ENCODE results near the gene ACAP2.
"Not testable (repeated sequence)": the region's sequence is repeated elsewhere in the genome, so short reads cannot be mapped to it uniquely, and the experiment has no call there.

ACAP2 gene

DNA sequence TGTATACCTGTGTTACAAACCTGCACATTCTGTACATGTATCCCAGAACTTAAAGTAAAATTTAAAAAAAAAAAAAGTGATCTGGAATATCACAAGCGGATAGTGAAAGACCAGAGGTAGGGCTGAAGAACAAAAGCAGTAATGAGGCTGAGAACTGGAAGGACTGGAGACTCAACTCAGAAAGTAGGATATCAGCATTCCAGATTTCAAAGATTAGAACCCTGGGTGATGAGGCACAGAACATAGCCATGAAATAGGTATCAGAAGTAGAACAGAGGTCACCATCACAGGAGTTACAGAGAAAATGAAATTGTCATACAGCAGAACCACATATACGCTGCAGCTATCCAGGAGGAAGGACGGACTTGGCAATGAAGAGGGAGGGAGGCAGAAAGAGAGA is 56.1 kb downstream of the ACAP2 start:
- DNase-seq (ENCODE audit: low read depth): no peak

DNA sequence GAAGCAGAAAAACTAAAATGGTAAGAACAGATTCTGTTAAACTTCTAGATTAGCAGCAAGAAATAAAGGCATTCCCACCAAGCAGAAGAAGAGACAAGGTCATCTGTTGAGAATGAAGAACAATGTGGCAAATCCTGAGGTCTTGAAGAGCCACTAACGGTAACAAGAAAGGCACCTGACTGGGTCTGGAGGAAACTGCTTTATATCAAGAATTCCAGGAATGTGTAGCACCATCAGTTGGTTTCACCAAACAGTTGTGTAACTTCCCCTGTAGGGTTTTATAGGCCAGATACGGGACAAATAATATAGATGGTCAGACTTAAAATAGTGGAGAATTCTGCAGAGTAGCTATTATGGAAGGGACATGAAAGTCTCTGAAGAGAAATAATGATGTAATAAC is 57.3 kb downstream of the ACAP2 start:
- DNase-seq (ENCODE audit: low read depth): no peak

DNA sequence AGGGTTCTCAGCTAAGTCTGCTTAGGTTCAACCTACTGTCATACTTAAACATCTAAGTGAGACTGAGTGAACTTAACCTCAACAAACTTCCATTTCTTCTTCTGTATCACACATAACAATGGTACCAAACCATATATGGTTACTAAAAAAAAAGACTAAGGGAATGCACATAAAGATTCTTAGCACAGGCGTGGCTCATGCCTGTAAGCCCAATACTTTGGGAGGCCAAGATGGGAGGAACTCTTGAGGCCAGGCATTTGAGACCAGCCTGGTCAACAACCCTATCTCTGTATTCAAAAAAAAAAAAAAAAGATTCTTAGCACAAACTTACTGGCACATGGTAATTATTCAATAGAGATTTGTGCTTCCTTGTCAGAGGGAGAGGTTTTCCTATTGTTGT is 57.9 kb downstream of the ACAP2 start:
- no peak for DNase-seq (ENCODE audit: low read depth)

DNA sequence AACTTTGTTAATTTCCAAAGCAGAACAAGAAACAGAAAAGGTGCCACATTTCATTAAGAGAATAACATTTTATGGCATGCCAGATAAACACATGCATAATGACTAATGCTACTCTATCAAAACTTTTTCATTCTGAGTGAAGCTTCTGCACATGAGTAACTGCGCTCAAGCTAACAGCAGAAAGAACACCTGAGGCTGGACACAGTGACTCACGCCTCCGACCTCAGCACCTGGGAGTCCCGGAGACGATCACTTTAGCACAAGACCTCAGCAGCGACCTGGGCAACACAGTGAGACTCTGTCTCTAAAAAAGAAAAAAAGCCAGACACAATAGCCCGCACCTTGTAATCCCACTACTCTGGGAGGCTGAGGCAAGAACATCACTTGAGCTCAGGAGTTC is 70.6 kb downstream of the ACAP2 start:
- no peak for DNase-seq (ENCODE audit: low read depth)

DNA sequence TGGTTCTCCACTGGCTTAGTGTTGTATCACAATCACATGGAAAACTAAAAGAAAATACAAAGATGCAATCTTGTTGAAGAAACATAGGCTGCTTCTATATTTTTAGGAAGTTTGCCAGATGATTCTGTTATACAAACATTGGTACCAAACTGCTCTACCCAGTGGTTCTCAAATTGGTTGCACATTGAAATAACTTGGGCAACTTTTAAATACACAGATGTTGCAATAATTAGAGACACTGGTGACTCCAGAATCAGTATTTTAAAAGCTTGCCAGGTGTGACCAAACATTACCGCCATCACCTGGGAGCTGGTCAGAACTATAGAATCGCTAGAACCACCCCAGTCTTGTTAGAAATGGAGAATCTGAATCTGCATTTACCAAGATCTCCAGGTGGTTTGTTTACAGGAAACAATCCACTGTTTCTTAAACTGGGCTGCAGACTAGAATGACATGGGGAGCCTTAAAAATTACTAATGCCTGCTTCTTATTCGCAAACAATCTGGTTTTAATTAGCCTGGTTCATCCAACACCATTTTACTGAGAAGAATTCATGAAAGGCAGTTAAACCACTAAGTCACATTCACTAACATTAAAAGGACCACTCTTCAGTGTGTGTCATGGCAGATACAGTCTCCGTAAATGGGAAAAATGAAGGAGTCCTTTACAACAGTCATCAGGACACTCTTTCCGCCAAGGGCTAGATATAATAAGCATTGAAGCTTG is 76.5 kb downstream of the ACAP2 start:
- DNase-seq (ENCODE audit: low read depth): no peak

DNA sequence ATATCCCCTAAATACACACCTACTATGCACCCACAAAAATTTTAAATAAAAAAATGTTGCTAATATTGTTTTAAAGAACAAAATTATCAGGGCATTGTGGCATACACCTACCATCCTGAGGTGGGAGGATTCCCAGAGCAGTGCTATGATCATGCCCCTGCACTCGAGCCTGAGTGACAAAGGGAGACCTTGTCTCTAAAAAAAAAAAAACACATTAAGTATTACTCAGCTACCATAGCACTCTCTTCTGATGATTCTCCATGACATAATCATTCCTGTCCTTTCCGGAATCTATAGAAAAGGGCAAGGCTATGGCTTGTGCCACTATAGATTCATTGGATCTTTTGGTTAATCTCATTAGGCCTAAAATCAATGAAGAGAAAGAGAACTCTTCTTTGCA is 77.4 kb downstream of the ACAP2 start:
- DNase-seq (ENCODE audit: low read depth): no peak

DNA sequence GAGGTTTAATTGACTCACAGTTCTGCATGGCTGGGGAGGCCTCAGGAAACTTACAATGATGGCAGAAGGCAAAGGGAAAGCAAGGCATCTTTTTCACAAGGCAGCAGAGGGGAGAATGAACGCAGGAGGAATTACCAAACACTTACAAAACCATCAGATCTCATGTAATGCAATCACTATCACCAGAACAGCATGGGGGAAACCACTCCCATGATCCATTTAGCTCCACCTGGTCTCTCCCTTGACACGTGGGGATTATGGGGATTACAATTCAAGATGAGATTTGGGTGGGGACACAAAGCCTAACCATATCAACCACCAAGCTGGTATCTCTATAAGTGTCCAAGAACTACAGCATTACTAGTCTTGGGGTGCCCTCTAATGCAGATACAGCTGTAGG is 85.0 kb downstream of the ACAP2 start:
- DNase-seq (ENCODE audit: low read depth): not testable (repeated sequence)

DNA sequence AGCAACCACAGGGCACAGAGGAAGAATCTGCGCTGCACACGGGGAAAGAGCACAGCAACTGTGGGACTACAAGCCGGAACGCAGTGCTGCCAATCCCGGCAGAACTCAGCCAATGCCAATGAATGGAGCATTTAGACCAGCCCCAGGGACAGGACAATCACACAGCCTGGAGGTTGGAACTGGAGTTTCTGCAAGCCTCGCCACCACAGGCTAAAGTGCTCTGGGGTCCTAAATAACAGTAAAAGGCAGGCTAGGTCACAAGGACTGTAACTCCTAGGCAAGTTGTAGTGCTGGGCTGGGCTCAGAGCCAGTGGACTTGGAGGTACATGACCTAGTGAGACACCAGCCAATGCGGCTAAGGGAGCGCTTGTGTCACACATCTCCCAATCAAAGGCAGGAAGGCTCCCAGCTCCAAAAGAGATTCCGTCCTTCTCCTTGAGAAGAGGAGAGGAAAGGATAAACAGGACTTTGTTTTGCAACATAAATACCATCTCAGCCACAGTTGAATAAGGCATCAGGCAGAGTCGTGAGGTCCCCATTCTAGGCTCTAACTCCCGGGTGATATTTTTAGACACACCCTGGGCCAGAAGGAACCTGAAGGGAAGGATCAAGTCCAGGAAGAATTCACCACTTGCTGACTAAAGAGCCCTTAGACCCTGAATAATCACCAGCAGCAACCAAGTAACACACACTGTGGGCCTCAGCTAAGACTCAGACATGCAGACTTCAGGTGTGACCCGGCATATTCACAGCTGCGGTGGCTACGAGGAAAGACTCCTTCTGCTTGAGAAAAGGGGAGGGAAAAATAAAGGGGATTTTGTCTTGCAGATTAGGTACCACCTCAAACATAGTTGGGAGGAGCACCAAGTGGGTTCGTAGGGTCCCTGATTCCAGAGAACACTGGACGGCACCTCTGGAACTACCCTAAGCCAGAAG is 86.4 kb downstream of the ACAP2 start:
- no peak for DNase-seq (ENCODE audit: low read depth)

DNA sequence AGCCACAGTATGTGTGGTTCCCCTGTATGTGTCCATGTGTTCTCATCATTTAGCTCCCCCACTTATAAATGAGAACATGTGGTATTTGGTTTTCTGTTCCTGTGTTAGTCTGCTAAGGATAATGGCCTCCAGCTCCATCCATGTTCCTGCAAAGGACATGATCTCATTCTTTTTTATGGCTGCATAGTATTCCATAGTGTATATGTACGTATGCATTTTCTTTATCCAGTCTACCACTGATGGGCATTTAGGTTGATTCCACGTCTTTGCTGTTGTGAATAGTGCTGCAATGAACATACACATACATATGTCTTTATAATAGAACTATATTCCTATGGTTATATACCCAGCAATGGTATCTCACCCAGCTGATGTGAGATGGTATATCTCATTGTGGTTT is 88.8 kb downstream of the ACAP2 start:
- not testable (repeated sequence) for DNase-seq (ENCODE audit: low read depth)

DNA sequence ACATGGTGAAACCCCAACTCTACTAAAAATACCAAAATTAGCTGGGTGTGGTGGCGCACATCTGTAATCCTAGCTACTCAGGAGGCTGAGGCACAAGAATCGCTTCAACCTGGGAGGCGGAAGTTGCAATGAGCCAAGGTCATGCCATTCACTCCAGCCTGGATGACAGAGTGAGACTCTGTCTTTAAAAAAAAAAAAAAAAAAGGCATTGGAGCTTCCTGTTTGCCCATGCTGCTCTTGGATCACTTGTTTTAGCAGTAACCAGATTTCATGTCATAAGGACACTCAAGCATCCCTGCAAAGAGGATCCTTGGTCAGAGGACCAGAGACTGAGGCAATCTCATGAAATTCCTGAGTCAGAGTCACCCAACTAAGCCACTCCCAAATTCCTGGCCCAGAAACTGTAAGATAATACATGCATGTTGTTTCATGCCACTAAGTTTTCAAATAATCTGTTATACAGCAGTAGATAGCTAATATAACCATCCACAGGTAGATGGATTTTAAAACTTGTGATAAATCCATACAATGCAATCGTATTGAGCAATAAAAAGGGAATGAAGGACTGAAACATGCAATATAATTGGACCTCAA is 89.8 kb downstream of the ACAP2 start:
- no peak for DNase-seq (ENCODE audit: low read depth)

DNA sequence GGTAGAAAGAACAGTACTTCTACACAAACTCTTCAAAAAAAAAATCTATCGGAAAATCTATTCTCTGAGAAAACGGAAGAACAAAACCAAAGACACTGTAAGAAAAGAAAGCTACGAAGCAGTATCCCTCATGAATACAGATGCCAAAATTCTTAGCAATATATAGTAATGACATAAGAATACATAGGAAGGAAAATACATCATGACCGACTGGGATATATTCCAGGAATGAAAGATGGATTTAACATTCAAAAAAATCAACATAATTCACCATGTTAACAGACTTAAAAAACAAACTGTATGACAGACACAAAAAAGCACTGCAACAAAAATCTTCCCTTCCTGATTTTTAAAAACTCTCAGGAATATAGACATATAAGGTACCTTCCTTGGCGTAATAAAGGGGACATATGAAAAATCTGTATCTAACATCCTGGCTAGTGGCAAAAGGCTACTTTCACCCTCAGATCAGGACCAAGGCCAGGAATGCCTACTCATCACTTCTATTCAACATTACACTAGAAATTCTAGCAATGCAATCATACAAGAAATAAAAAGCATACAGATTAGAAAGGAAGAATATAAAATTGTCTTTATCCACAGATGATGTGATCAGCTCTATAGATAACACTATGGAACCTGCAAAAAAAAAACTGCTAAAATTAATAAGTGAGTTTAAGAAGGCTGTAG is 94.2 kb downstream of the ACAP2 start:
- DNase-seq (ENCODE audit: low read depth): no peak

DNA sequence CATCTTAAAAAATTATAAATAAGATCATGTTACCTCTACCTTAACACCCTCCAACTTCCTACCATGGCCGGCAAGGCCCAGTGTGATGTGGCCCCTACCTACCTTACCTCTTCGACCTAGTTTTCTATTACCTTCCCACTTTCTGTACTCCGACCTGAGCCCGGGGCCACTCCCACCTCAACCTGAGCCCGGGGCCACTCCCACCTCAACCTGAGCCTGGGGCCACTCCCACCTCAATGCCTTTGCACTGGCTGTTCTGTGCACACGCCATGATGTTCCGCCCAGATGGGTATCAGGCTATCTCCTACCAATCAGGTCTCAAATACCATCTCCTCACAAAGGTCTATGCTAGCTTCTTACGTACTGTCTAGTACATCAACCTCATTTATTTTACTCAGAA is 105.1 kb downstream of the ACAP2 start:
- no peak for DNase-seq (ENCODE audit: low read depth)

DNA sequence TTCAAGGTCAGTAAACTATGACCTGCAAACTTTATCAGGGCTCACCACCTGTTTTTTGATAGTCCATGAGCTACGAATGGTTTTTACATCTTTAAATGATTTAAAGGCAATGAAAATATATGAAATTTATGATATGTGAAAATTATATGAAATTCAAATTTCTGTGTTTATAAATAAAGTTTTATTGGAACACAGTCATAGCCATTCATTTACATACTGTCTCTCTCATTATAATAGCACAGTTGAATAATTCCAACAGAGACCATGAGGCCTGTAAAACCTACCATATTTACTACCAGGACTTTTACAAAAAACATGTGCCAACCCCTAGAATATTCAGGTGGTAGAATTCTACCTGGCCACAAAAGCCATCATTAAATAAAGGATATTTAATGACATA is 107.9 kb downstream of the ACAP2 start:
- DNase-seq (ENCODE audit: low read depth): no peak

DNA sequence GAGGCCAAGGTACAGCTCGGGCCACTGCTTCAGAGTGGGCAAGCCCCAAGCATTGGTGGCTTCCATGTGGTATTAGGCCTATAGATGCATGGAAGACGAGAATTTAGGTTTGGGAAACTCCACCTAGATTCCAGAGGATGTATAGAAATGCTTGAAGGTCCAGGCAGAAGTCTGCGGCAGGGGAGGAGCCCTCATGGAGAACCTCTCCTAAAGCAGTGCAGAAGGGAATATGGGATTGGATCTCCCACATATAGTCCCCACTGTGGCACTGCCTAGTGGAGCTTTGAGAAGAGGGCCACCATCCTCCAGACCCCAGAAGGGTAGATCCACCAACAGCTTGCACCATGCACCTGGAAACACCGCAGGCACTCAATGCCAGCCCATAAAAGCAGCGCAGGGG is 123.8 kb downstream of the ACAP2 start:
- DNase-seq (ENCODE audit: low read depth): no peak

DNA sequence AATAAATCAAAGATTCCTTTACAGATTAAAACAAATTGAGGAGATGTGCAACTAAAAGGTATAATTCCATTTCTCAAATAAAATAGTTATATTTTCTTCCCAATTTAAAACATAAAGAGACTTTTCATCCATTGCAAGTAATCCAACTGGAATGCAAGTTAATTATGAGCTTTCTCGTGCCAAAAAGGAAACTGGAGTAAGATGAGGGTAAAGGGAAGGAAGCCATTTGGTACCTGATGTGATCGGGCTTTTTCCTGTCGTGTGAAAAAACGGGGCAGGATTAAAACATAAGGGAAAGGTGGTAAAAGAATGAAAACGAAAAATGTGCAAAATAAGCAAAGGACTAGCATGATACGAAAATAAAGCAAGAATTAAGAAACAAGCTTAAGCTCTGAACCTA is 130.1 kb downstream of the ACAP2 start:
- no peak for DNase-seq (ENCODE audit: low read depth)

DNA sequence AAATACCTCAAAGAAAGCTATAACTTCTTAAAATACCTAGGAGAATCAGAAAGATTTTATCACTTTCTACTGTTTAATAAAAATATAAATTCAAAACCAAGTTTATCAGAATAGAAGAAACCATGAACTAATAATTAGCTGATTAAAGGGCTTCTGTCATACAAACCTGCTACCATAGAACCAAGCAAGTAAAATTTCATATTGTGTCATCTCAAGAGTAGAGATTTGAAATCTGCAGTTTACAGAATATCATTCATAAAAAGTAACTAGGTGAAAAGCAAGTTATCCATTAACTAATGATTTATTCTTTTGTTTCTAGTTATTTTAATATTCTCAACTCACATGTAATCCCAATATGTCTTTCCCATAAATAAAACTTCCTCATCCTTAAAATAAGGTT is 135.1 kb downstream of the ACAP2 start:
- no peak for DNase-seq (ENCODE audit: low read depth)

DNA sequence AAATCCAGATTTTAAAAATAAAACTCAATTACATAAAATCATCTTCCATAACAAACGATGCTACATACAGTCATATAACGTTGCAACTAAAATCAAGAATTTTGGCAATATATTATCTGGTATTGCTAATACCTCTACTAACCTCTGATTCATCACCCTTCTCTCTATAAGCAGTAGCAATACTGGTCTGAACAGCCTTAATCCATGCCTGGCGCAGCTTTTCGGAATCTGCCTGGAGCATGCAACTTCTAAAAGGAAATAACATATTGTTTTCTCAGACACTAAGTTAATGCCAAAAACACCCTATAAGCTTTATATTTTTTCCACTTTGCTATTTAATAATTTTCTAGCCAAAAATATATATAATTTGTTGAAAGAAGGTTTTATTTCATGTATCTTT is 136.5 kb downstream of the ACAP2 start:
- DNase-seq (ENCODE audit: low read depth): no peak

DNA sequence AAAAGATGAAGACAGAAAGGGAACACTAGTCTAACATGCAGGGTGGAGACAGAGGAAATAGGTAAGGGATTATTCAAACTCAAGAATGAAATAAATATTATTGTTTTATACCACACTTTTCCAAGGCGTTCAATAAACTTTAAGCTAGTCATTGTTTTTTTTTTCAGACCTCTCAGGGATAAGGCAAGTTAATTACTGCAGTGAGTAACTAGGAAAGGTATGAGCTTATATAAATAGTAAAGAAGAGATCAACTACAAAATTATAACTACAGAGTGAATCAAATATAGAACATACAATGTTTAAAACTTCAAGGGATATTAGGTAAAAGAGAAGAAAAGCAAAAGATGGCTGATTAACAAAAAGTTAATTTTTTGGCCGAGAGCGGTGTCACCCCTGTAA is 140.4 kb downstream of the ACAP2 start:
- DNase-seq (ENCODE audit: low read depth): no peak

DNA sequence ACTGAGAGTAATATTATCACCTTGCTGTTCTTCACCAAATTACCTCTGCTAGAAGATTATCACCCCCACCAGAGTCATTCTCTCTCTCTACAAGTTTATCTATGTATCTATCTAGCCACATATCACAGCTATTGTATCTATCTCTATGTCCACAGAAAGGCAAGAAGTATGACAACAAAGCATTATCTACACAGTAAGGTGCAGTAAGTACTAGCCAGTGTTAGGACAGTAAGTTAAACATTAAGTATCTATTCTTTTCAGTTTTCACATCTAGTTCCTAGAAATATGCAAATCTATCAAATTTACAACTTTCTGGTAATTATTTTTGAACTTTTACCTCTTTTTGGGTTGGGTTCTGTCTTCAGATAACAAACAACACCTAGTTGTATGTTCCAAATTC is 145.4 kb downstream of the ACAP2 start:
- DNase-seq (ENCODE audit: low read depth): no peak

DNA sequence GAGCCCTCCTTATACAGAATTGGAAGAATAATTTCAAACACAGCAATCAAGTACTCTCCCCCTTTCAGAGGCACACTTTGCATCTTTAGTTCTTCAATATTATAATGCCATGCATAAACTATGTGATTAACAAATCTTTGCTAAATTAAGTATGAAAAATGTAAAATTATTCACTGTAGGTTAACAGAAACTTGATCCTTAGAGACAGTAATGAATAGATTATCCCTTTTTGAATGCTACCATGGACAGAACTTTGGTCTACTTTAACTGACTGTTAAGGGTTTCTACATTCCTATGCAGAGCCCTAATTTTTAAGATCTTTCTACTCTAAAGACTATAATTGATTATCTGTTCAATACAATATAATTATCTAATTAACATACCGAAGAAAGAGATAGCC is 146.2 kb downstream of the ACAP2 start:
- no peak for DNase-seq (ENCODE audit: low read depth)

DNA sequence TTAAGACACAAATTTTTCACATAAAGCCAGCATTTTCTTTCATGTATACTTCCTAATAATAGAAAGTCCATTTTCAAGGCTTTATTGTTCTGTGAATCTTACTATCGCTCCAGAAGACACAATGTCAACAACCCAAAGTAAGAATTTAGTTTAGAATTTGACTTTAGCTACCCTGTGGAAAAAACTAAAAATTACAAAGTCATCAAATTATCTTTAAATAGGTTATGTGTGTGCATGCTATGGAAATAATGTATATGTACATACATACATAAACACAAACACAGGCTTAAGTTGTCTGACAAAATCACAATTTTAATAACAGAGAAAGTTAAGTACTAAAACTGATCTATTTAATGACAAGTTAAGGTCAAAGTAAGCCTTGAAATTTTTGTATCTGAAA is 151.7 kb downstream of the ACAP2 start:
- DNase-seq (ENCODE audit: low read depth): no peak

DNA sequence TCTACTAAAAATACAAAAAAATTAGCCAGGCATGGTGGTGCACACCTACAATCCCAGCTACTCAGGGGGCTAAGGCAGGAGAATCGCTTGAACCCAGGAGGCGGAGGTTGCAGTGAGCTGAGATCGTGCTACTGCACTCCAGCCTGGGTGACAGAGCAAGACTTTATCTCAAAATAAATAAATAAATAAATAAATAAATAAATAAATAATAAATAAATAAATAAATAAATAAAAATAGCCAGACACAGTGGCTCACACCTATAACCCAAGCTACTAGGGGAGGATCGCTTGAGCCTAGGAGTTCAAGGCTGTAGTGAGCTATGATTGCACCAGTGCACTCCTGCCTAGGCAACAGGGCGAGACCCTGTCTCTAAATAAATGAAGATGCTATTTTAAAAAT is 152.2 kb downstream of the ACAP2 start:
- DNase-seq (ENCODE audit: low read depth): not testable (repeated sequence)

Data from activated T-cell treated with anti-CD3 and anti-CD28 coated beads for 1 hour (primary cell).